Osteocyte (in vitro differentiated cells): Measurements from ENCODE around the gene SCRG1. TPM values are rescaled to one million over a fixed set of nuclear protein-coding genes. Genes with fewer than 3 reads are reported as not detected.

ENCODE experiments used
- DNase-seq: peaks from one replicate; pipeline ENCODE4 v3.0.0; 2021; ENCODE audit warnings: mixed read lengths; ENCODE audit not compliant: unreplicated experiment; ENCODE audit errors: extremely low spot score
- H3K27ac Mint-ChIP-seq: one replicate; pipeline ENCODE4 v1.8.0; 2021; ENCODE audit warnings: mild to moderate bottlenecking, mixed read lengths; ENCODE audit not compliant: unreplicated experiment
- H3K27me3 Mint-ChIP-seq: one replicate; pipeline ENCODE4 v1.8.0; 2021; ENCODE audit warnings: mixed read lengths; ENCODE audit not compliant: unreplicated experiment
- H3K36me3 Mint-ChIP-seq: one replicate; pipeline ENCODE4 v1.8.0; 2021; ENCODE audit warnings: mixed read lengths; ENCODE audit not compliant: unreplicated experiment
- H3K4me1 Mint-ChIP-seq: one replicate; pipeline ENCODE4 v1.8.0; 2021; ENCODE audit warnings: mixed read lengths; ENCODE audit not compliant: unreplicated experiment
- H3K4me3 Mint-ChIP-seq: one replicate; pipeline ENCODE4 v1.8.0; 2021; ENCODE audit warnings: mild to moderate bottlenecking, moderate library complexity, mixed read lengths; ENCODE audit not compliant: unreplicated experiment
- H3K9me3 Mint-ChIP-seq: one replicate; pipeline ENCODE4 v1.8.0; 2021; ENCODE audit warnings: mixed read lengths; ENCODE audit not compliant: unreplicated experiment
- CTCF ChIP-seq: fragments of 200-600 bp; sonication (generic); IDR thresholded peaks from 2 replicates; pipeline ENCODE4 v1.5.0; 2021; ENCODE audit warnings: antibody characterized with exemption, mild to moderate bottlenecking, moderate library complexity
- total RNA-seq: library from RNA; stranded (reverse); gene quantifications from 2 replicates; pipeline ENCODE4 v1.2.1, GENCODE V29; 2021

Gene SCRG1
- total RNA-seq, 1 donor from 2014 or later, result 2.2 TPM

DNA sequence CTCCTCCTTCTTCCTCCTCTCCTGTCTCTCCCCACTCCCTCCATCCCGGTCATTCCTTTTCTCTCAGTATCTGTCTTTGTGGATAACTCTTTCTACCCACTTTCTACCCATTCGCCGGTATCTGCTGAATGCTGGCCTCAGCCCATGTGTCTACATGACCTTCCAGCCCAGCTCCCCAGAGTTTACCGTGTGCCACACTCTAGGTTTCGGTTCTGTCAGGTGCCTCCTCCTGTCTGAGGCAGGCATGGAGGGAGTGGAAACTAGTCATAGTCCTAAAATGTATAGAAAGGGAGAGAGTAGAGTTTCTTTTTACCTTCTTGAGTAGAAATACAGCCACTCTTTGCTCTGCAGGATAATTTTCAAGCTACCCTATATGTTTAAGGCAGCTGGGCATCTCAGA is 33.5 kb upstream of the SCRG1 start:
- no peak for TF ChIP-seq CTCF
- H3K36me3 Mint-ChIP-seq, result peaks cover 6% of the 10 kb centered on the region
- H3K27me3 Mint-ChIP-seq, result no peaks in the 10 kb centered on the region
- DNase-seq, result no peak
- H3K4me1 Mint-ChIP-seq, result no peaks in the 10 kb centered on the region
- no peaks in the 10 kb centered on the region for H3K9me3 Mint-ChIP-seq
- no peak overlapping the region for H3K4me3 Mint-ChIP-seq
- no peak overlapping the region for H3K27ac Mint-ChIP-seq

DNA sequence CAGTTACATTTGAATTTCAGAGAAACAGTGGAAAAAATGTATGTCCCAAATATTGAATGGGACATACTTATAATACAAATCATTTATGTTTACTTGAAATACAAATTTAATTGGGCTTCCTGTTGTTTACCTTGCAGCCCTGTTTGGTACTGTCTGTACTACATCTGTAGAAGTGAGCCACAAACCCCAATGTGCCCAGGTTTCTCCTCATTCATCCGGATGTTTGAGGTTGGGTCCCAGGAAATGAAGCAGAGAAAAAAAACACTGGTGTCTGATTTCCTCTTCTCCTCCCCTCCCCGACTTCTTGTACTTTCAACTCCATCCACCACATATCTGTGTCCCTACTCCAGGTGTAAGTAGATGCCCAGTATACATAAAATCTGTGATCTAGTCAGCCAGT is 27.1 kb upstream of the SCRG1 start:
- no peak overlapping the region for H3K4me3 Mint-ChIP-seq

DNA sequence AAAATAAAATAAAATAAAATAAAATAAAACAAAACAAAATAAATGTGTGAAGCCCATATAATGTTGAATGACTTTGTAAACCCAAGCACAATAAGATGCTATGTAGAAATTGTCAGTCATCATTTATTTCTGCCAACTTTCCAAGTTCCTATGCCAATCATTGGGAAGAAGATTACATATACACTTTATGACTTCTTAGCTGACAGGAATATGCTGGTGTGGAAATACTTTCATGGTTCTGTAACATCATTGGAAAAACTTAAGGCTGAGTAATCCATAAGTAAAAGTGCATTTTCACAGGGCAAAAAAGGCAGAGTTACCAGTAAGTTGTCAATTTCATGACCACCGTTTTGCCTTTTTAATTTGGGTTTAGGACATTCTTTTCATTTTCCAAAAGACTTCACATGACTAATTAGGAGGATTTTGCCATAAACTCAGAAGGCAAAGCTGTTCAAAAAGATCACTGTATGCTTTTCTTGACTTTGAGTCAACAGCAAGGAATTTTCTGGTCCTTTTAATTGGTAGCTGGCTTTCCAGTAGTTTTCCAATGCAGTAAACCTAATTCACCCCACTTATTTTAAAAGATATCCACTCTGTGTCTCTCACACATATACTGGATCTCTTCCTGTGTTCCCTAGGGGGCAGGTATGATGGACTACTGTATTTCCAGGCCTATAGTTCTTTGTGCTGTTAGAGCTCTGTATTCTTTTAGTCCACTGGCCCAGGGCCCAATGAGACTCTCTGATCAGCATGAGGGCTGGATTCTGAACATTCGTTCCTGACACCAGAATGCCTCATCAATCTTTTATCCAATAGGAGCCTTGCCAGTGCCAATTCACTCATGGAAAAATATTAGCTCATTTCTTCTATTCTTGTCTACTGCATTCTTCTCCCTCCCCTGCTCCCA is 26.2 kb upstream of the SCRG1 start:
- DNase-seq, result no peak
- Mint-ChIP-seq H3K4me3 (no peak overlapping the region), H3K27ac (no peak overlapping the region), H3K27me3 (no peaks in the 10 kb centered on the region), H3K4me1 (peaks cover 8% of the 10 kb centered on the region), H3K36me3 (peaks cover 4% of the 10 kb centered on the region), H3K9me3 (no peaks in the 10 kb centered on the region)
- no peak for TF ChIP-seq CTCF

More for the DNA sequence above, 27.1 kb upstream of the SCRG1 start:
- no peak overlapping the region for H3K27ac Mint-ChIP-seq
- TF ChIP-seq CTCF, result no peak
- H3K9me3 Mint-ChIP-seq, result no peaks in the 10 kb centered on the region
- H3K36me3 Mint-ChIP-seq, result peaks cover 3% of the 10 kb centered on the region
- peaks cover 8% of the 10 kb centered on the region for H3K4me1 Mint-ChIP-seq
- DNase-seq, result no peak
- no peaks in the 10 kb centered on the region for H3K27me3 Mint-ChIP-seq

DNA sequence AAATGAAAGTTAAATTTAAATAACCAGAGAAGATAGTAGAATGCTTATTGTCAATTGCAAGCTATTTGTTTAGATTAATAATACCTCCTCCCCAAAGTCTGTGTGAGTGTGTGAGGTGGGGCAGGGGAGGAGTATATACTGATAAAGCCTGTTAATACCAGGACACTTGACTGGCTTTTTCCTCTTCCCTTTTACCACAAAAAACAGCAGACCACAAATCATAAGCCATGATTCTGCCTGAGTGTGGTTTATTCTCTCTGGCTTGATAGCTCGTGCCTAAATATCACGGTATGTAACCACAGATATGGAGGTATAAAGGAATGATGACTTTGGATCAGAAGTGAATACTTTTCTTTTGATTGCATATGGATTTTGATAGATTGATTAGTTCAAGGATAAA is 21.9 kb upstream of the SCRG1 start:
- Mint-ChIP-seq H3K27ac (no peak overlapping the region), H3K36me3 (peaks cover 8% of the 10 kb centered on the region), H3K4me3 (no peak overlapping the region), H3K27me3 (no peaks in the 10 kb centered on the region), H3K9me3 (no peaks in the 10 kb centered on the region), H3K4me1 (peaks cover 8% of the 10 kb centered on the region)
- DNase-seq, result no peak
- no peak for TF ChIP-seq CTCF

DNA sequence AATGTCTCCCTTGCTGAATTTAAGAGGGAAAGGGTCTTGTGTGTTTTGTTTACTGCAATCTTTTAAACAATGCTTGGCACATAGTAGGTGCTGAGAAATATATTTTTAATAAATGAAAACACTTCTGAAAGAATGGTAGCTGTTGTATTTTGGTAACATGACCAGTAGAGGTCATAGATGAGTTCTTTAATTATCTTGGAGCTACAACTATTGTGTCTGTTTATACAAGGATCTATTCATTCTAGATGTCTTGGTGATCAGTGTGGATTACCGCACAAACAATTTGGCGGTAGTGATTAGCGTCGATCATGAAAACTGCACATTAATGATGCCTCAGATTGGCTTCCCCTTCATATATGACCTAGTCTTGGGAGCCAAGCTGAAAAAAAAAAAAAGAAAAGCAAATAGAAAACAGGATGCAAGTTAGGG is 21.4 kb upstream of the SCRG1 start:
- peak; percentile 61 for TF ChIP-seq CTCF
- Mint-ChIP-seq H3K36me3 (peaks cover 8% of the 10 kb centered on the region), H3K4me1 (peaks cover 4% of the 10 kb centered on the region), H3K4me3 (no peak overlapping the region), H3K9me3 (no peaks in the 10 kb centered on the region), H3K27ac (no peak overlapping the region), H3K27me3 (no peaks in the 10 kb centered on the region)
- DNase-seq, result no peak
